IMR-90 (cell line): ENCODE data around the gene STAM. TPM values are rescaled to one million over a fixed set of nuclear protein-coding genes. Genes with fewer than 3 reads are reported as not detected.

Source experiments
- ATAC-seq: fragments of 200-7000 bp; cut with Tn5 transposase; 2 replicates; pipeline ENCODE4 v1.9.1; 2020; ENCODE audit warnings: low read depth, mild to moderate bottlenecking, moderate library complexity
- BruUV-seq: library from RNA; stranded (reverse); fragments of 400-500 nt; replicated peaks from 2 replicates; lab custom pipeline; 2021; lab: Mats Ljungman, UMichigan
- CTCF ChIA-PET: fragments of 300-600 bp; formaldehyde crosslinking; extraction: SDS; loops from one replicate; lab custom pipeline; 2021; ENCODE audit warnings: antibody characterized with exemption; lab: Yijun Ruan, JAX
- POLR2A ChIA-PET: fragments of 300-600 bp; sonication (Branson Sonifier 250); formaldehyde crosslinking; loops from one replicate; lab custom pipeline; 2022; ENCODE audit warnings: antibody characterized with exemption; ENCODE audit not compliant: unreplicated experiment; lab: Charles Lee
- DNase-seq: peaks from one replicate; pipeline ENCODE4 v3.0.0; 2013
- H2AFZ ChIP-seq: replicated peaks from 2 replicates; pipeline ENCODE3; 2013; ENCODE audit warnings: low read length, mild to moderate bottlenecking; ENCODE audit not compliant: poor library complexity
- H2AK5ac ChIP-seq: 2 replicates; pipeline ENCODE4 v1.6.1; 2013; ENCODE audit warnings: low read depth, low read length, inconsistent platforms
- H2AK9ac ChIP-seq: replicated peaks from 2 replicates; pipeline ENCODE3; 2013; ENCODE audit warnings: mild to moderate bottlenecking, low read depth, low read length, moderate library complexity; ENCODE audit not compliant: poor library complexity
- H2BK120ac ChIP-seq: 2 replicates; pipeline ENCODE4 v1.6.1; 2013; ENCODE audit warnings: low read depth, low read length, inconsistent platforms
- H2BK15ac ChIP-seq: 3 replicates; pipeline ENCODE4 v1.6.1; 2013; ENCODE audit warnings: low read depth, low read length, inconsistent platforms
- H2BK20ac ChIP-seq: 2 replicates; pipeline ENCODE4 v1.6.1; 2013; ENCODE audit warnings: low read depth, mild to moderate bottlenecking, inconsistent platforms, low read length, moderate library complexity
- H2BK5ac ChIP-seq: 2 replicates; pipeline ENCODE4 v1.6.1; 2013; ENCODE audit warnings: mild to moderate bottlenecking, low read depth, low read length, inconsistent platforms; ENCODE audit not compliant: poor library complexity, severe bottlenecking
- H3K14ac ChIP-seq: replicated peaks from 2 replicates; pipeline ENCODE4 v1.6.1; 2013; ENCODE audit warnings: low read depth, low read length, inconsistent platforms
- H3K18ac ChIP-seq: 2 replicates; pipeline ENCODE4 v1.6.1; 2013; ENCODE audit warnings: low read depth, low read length, control low read depth
- H3K23ac ChIP-seq: 2 replicates; pipeline ENCODE4 v1.6.1; 2013; ENCODE audit warnings: low read depth, low read length, inconsistent platforms
- H3K27ac ChIP-seq: 2 replicates; pipeline ENCODE4 v1.5.1; 2013; ENCODE audit warnings: mild to moderate bottlenecking, control low read depth, low read length; ENCODE audit not compliant: insufficient read depth
- H3K27me3 ChIP-seq: 2 replicates; pipeline ENCODE4 v1.6.1; 2013; ENCODE audit warnings: low read length; ENCODE audit not compliant: control insufficient read depth, insufficient read depth
- H3K36me3 ChIP-seq: 2 replicates; pipeline ENCODE4 v1.6.1; 2013; ENCODE audit warnings: low read length, mixed read lengths; ENCODE audit not compliant: control insufficient read depth, insufficient read depth
- H3K4ac ChIP-seq: 2 replicates; pipeline ENCODE4 v1.6.1; 2013; ENCODE audit warnings: low read depth, low read length, inconsistent platforms
- H3K4me1 ChIP-seq: 2 replicates; pipeline ENCODE4 v1.6.1; 2013; ENCODE audit warnings: low read length, mixed read lengths; ENCODE audit not compliant: control insufficient read depth, insufficient read depth
- H3K4me2 ChIP-seq: 2 replicates; pipeline ENCODE4 v1.6.1; 2013; ENCODE audit warnings: low read depth, mild to moderate bottlenecking, control low read depth, low read length, moderate library complexity
- H3K4me3 ChIP-seq: 2 replicates; pipeline ENCODE4 v1.5.1; 2013; ENCODE audit warnings: low read depth, mild to moderate bottlenecking, control low read depth, low read length, moderate library complexity; ENCODE audit not compliant: insufficient read depth
- H3K56ac ChIP-seq: 2 replicates; pipeline ENCODE4 v1.6.1; 2013; ENCODE audit warnings: low read length, inconsistent platforms; ENCODE audit not compliant: insufficient read depth; ENCODE audit errors: extremely low read depth
- H3K79me1 ChIP-seq, 2 experiments: 2 replicates each; pipeline ENCODE4 v1.6.1; 2013; ENCODE audit warnings: low read length in 2 of 2, inconsistent platforms in 1 of 2, low read depth in 1 of 2
- H3K9ac ChIP-seq: 2 replicates; pipeline ENCODE4 v1.6.1; 2013; ENCODE audit warnings: low read depth, low read length, control low read depth
- H3K9me1 ChIP-seq: 2 replicates; pipeline ENCODE4 v1.6.1; 2013; ENCODE audit warnings: low read length, inconsistent platforms; ENCODE audit not compliant: insufficient read depth
- H3K9me3 ChIP-seq: 2 replicates; pipeline ENCODE4 v1.6.1; 2013; ENCODE audit warnings: low read length; ENCODE audit not compliant: control insufficient read depth, insufficient read depth
- H4K20me1 ChIP-seq: 2 replicates; pipeline ENCODE4 v1.6.1; 2013; ENCODE audit warnings: low read length, inconsistent platforms; ENCODE audit not compliant: insufficient read depth
- H4K5ac ChIP-seq: 2 replicates; pipeline ENCODE4 v1.6.1; 2013; ENCODE audit warnings: mild to moderate bottlenecking, low read depth, low read length, control low read depth
- H4K8ac ChIP-seq, 2 experiments: 2 replicates each; pipeline ENCODE4 v1.6.1; 2013; ENCODE audit warnings: low read depth in 2 of 2, low read length in 2 of 2, control low read depth in 1 of 2, inconsistent platforms in 1 of 2
- H4K91ac ChIP-seq: 2 replicates; pipeline ENCODE4 v1.6.1; 2013; ENCODE audit warnings: low read depth, low read length, inconsistent platforms; ENCODE audit not compliant: insufficient read depth
- BHLHE40 ChIP-seq: fragments of 150-350 bp; IDR thresholded peaks from 2 replicates; pipeline ENCODE4 v1.6.1; 2016; ENCODE audit warnings: mild to moderate bottlenecking, low read depth, low read length
- CEBPB ChIP-seq: IDR thresholded peaks from 2 replicates; pipeline ENCODE4 v1.6.1; 2012; ENCODE audit warnings: low read depth, low read length, improper control_type of control experiment
- CHD1 ChIP-seq: IDR thresholded peaks from 2 replicates; pipeline ENCODE4 v1.6.1; 2012; ENCODE audit warnings: low read depth, low read length, improper control_type of control experiment
- CTCF ChIP-seq: conservative IDR thresholded peaks from 2 replicates; pipeline ENCODE4 v1.5.1; 2012; ENCODE audit warnings: mild to moderate bottlenecking, low read depth, low read length, improper control_type of control experiment
- ELK1 ChIP-seq: fragments of 150-350 bp; IDR thresholded peaks from 2 replicates; pipeline ENCODE4 v1.6.1; 2016; ENCODE audit warnings: low read depth, mild to moderate bottlenecking, low read length, moderate library complexity, borderline replicate concordance
- FOS ChIP-seq: fragments of 150-350 bp; IDR thresholded peaks from 2 replicates; pipeline ENCODE4 v1.6.1; 2016; ENCODE audit warnings: low read depth, low read length
- MAFK ChIP-seq: IDR thresholded peaks from 2 replicates; pipeline ENCODE4 v1.6.1; 2012; ENCODE audit warnings: low read depth, low read length, improper control_type of control experiment
- MAZ ChIP-seq: IDR thresholded peaks from 2 replicates; pipeline ENCODE4 v1.6.1; 2012; ENCODE audit warnings: low read depth, mild to moderate bottlenecking, low read length, improper control_type of control experiment, moderate library complexity, borderline replicate concordance
- MXI1 ChIP-seq: IDR thresholded peaks from 2 replicates; pipeline ENCODE4 v1.6.1; 2012; ENCODE audit warnings: low read depth, mild to moderate bottlenecking, low read length, moderate library complexity, borderline replicate concordance
- NFE2L2 ChIP-seq: fragments of 150-350 bp; IDR thresholded peaks from 2 replicates; pipeline ENCODE4 v1.6.1; 2016; ENCODE audit warnings: low read depth, mild to moderate bottlenecking, low read length
- POLR2A ChIP-seq: IDR thresholded peaks from 2 replicates; pipeline ENCODE4 v1.6.1; 2012; ENCODE audit warnings: mild to moderate bottlenecking, low read depth, low read length
- RAD21 ChIP-seq: IDR thresholded peaks from 2 replicates; pipeline ENCODE4 v1.6.1; 2012; ENCODE audit warnings: low read length, improper control_type of control experiment
- RCOR1 ChIP-seq: IDR thresholded peaks from 2 replicates; pipeline ENCODE4 v1.6.1; 2012; ENCODE audit warnings: mild to moderate bottlenecking, low read length, improper control_type of control experiment; ENCODE audit not compliant: insufficient replicate concordance
- RFX5 ChIP-seq: IDR thresholded peaks from 2 replicates; pipeline ENCODE4 v1.8.0; 2012; ENCODE audit warnings: low read depth, mild to moderate bottlenecking, low read length, moderate library complexity
- USF2 ChIP-seq: fragments of 150-350 bp; IDR thresholded peaks from 2 replicates; pipeline ENCODE4 v1.6.1; 2017; ENCODE audit warnings: mild to moderate bottlenecking, antibody characterized with exemption, low read length, low read depth
- WGBS, 2 experiments: methylation state at CpG; one replicate each; pipeline versions ENCODE4 v1.1.5 to v1.1.7; 2013; ENCODE audit warnings: missing lambda C conversion rate in 2 of 2; ENCODE audit not compliant: insufficient read length in 1 of 2; ENCODE audit errors: extremely low coverage in 2 of 2; 5-methylcytosine and 5-hydroxymethylcytosine counted together
- dilution Hi-C: fragments of 300-500 bp; cut with HindIII; formaldehyde crosslinking; loops from one replicate; pipeline ENCODE4 v1.14.3; 2018; ENCODE audit warnings: low sequenced_read_pairs; ENCODE audit not compliant: unreplicated experiment
- in situ Hi-C: fragments of 300-500 bp; cut with MboI; formaldehyde crosslinking; loops from 3 replicates; pipeline ENCODE4 v1.14.3; 2019; ENCODE audit warnings: low sequenced_read_pairs, inconsistent platforms, mixed read lengths
- intact Hi-C: fragments of 100-400 bp; cut with micrococcal nuclease; formaldehyde crosslinking; loops from 2 replicates; pipeline ENCODE4 v1.10.0; 2022
- polyA plus RNA-seq, 3 experiments: library from polyadenylated mRNA; depleted of rRNA; stranded (reverse); fragments of >200 nt; gene quantifications; 2 replicates each; pipeline ENCODE4 v1.2.3, GENCODE V29; 2012; ENCODE audit warnings: low replicate concordance in 1 of 3
- total RNA-seq: library from RNA; depleted of rRNA; stranded (reverse); fragments of >200 nt; gene quantifications from 2 replicates; pipeline ENCODE4 v1.2.3, GENCODE V29; 2012

STAM gene
- total and polyA plus RNA-seq, 2 of the 4 experiments (the other 2 are of a cell fraction), result 22.9 to 23.3 TPM

GRCh38 chr10:17640331-17640816 lies 3.6 kb upstream of the STAM start:
- Histone ChIP-seq H2AK9ac (no peak overlapping the region), H2BK15ac (no peak overlapping the region), H3K4me3 (no peak overlapping the region), H3K27ac (no peak overlapping the region), H3K9me3 (no peaks in the 10 kb centered on the region), H4K20me1 (peaks cover 9% of the 10 kb centered on the region), H4K91ac (no peak overlapping the region), H2AFZ (no peak overlapping the region), H2AK5ac (no peak overlapping the region), H3K23ac (no peak overlapping the region), H3K18ac (no peak overlapping the region), H3K36me3 (no peaks in the 10 kb centered on the region), H3K4me2 (no peak overlapping the region), H2BK20ac (no peak overlapping the region), H3K56ac (no peak overlapping the region), H3K9ac (no peak overlapping the region), H3K9me1 (no peaks in the 10 kb centered on the region), H3K79me1 (peaks cover 10 to 24% of the 10 kb centered on the region in 2 experiments; a peak in 3 of 4 replicates), H4K8ac (no peak overlapping the region), H3K27me3 (no peaks in the 10 kb centered on the region), H4K5ac (no peak overlapping the region), H3K4ac (no peak overlapping the region), H3K4me1 (no peaks in the 10 kb centered on the region), H2BK5ac (no peak overlapping the region), H3K14ac (no peak overlapping the region), H2BK120ac (no peak overlapping the region)
- no CpG with 5 or more reads among the region's 4 CpGs for WGBS, 2 experiments
- ATAC-seq (no peak), DNase-seq (no peak)
- BruUV-seq, result no TSS peak
- in situ Hi-C loops, result no loop called here
- dilution Hi-C loops, result no loop called here
- CTCF ChIA-PET, result no interaction called here
- POLR2A ChIA-PET, result interaction anchor here (0.5 kb wide), 1 partner anchor 223 kb away, joined by 11 read pairs; no protein-coding TSS in a partner anchor
- TF ChIP-seq NFE2L2 (no peak), POLR2A (no peak), RCOR1 (no peak), FOS (no peak), MAFK (no peak), RFX5 (no peak), ELK1 (no peak), CTCF (no peak), RAD21 (no peak), CHD1 (no peak), MAZ (no peak), CEBPB (no peak), BHLHE40 (no peak), USF2 (no peak), MXI1 (no peak)
- intact Hi-C loops, result no loop called here
